NT2/D1 (cell line): Measurements from ENCODE around the gene GLO1.

ENCODE experiments used
- SUZ12 ChIP-seq: IDR thresholded peaks from 2 replicates; pipeline ENCODE4 v1.6.1; 2011; ENCODE audit not compliant: insufficient read length, insufficient read depth; ENCODE audit errors: extremely low read depth
- YY1 ChIP-seq: IDR thresholded peaks from 2 replicates; pipeline ENCODE4 v1.6.1; 2011; ENCODE audit not compliant: insufficient read length, insufficient read depth

GRCh38 chr6:38736951-38737350 lies 34.0 kb upstream of the GLO1 start:
- TF ChIP-seq YY1: no peak
- no peak for TF ChIP-seq SUZ12
